Measurements from ENCODE around the gene PHF2. TPM values are rescaled to one million over a fixed set of nuclear protein-coding genes. Genes with fewer than 3 reads are reported as not detected.

The PHF2 gene
- total RNA-seq, 1 experiment from 2014 or later: 11.6 TPM

GRCh38 chr9:93589688-93590087 is 13.3 kb downstream of the PHF2 start:
- H3K4me3 Mint-ChIP-seq: no peak overlapping the region
- POLR2A ChIA-PET: no interaction called here
- peak overlapping the region; percentile 54; the same call in 1 of the 2 replicates for H3K27ac Mint-ChIP-seq

GRCh38 chr9:93590609-93591234 is 14.3 kb downstream of the PHF2 start:
- ATAC-seq (no peak), DNase-seq (ENCODE audit: low spot score) (no peak)
- no peaks in the 10 kb centered on the region for H3K36me3 Mint-ChIP-seq
- H3K27me3 Mint-ChIP-seq (ENCODE audit: low read depth): no peaks in the 10 kb centered on the region
- TF ChIP-seq SMAD3 (CRISPR knock-in tag; IDR thresholded peaks at IDR 0.05; ENCODE audit: borderline replicate concordance) (no peak), NFE2L1 (CRISPR knock-in tag; IDR thresholded peaks at IDR 0.05) (no peak), SOX15 (CRISPR knock-in tag; IDR thresholded peaks at IDR 0.05) (no peak), NFYB (CRISPR knock-in tag; conservative IDR thresholded peaks at IDR 0.05; ENCODE audit: low read depth) (no peak), PRDM15 (CRISPR knock-in tag; IDR thresholded peaks at IDR 0.05) (no peak), FOXP4 (CRISPR knock-in tag; IDR thresholded peaks at IDR 0.05) (no peak), KAT7 (CRISPR knock-in tag; IDR thresholded peaks at IDR 0.05; ENCODE audit: borderline replicate concordance) (no peak), EMX1 (CRISPR knock-in tag; IDR thresholded peaks at IDR 0.05) (no peak), MYBL2 (CRISPR knock-in tag; IDR thresholded peaks at IDR 0.05) (no peak), NR3C1 (CRISPR knock-in tag; conservative IDR thresholded peaks at IDR 0.05; ENCODE audit: low read depth) (no peak), ZNF425 (CRISPR knock-in tag; conservative IDR thresholded peaks at IDR 0.05) (no peak), ZBTB21 (CRISPR knock-in tag; IDR thresholded peaks at IDR 0.05; ENCODE audit: borderline replicate concordance) (no peak)
- CTCF ChIA-PET: interaction anchor here (1.2 kb wide), 1 partner anchor 10 kb away, joined by 3 read pairs; no protein-coding TSS in a partner anchor
- 0 out of 2 replicates have a peak overlapping the region, but pooled peaks have one; percentile 86 for H3K27ac Mint-ChIP-seq
- H3K4me3 Mint-ChIP-seq: no peak overlapping the region
- POLR2A ChIA-PET: no interaction called here
- H3K4me1 Mint-ChIP-seq: peaks cover 34% of the 10 kb centered on the region
- H3K9me3 Mint-ChIP-seq: no peaks in the 10 kb centered on the region

More at GRCh38 chr9:93589688-93590087, 13.3 kb downstream of the PHF2 start:
- TF ChIP-seq AFF4 (CRISPR knock-in tag; IDR thresholded peaks at IDR 0.05; ENCODE audit: borderline replicate concordance): no peak
- TF ChIP-seq FOXJ3 (CRISPR knock-in tag; IDR thresholded peaks at IDR 0.05; ENCODE audit: borderline replicate concordance): no peak
- TF ChIP-seq SOX15 (CRISPR knock-in tag; IDR thresholded peaks at IDR 0.05): no peak
- TF ChIP-seq ELF4 (CRISPR knock-in tag; IDR thresholded peaks at IDR 0.05; ENCODE audit: low read depth): no peak
- CTCF ChIA-PET: interaction anchor here (1.2 to 1.3 kb wide), 2 partner anchors 9 to 23 kb away, joined by 3 to 10 read pairs; no protein-coding TSS in a partner anchor
- Mint-ChIP-seq H3K36me3 (no peaks in the 10 kb centered on the region), H3K4me1 (peaks cover 34% of the 10 kb centered on the region), H3K27me3 (ENCODE audit: low read depth) (no peaks in the 10 kb centered on the region), H3K9me3 (no peaks in the 10 kb centered on the region)
- no peak for DNase-seq (ENCODE audit: low spot score)
- ATAC-seq: no peak
